NCI-H2081 treated with DMSO at 0.1 percent for 48 hours (cell line): ENCODE data around the gene SORL1.
"Not testable (repeated sequence)": the region's sequence is repeated elsewhere in the genome, so short reads cannot be mapped to it uniquely, and the experiment has no call there.

Experiments used
- DNase-seq: peaks from one replicate; lab custom pipeline; 2025; lab: John Stamatoyannopoulos, UW

SORL1 gene

GRCh38 chr11:121478226-121478894 lies 26.2 kb downstream of the SORL1 start:
- no peak for DNase-seq

GRCh38 chr11:121478895-121479697 lies 27.0 kb downstream of the SORL1 start:
- no peak for DNase-seq

- no peak for DNase-seq
Measured at GRCh38 chr11:121479698-121480238, 27.7 kb downstream of the SORL1 start.

GRCh38 chr11:121481484-121482230 lies 29.5 kb downstream of the SORL1 start:
- not testable (repeated sequence) for DNase-seq

- DNase-seq, result no peak
Measured at GRCh38 chr11:121482231-121483129, 30.4 kb downstream of the SORL1 start.

GRCh38 chr11:121483805-121484480 lies 31.8 kb downstream of the SORL1 start:
- no peak for DNase-seq

- no peak for DNase-seq
Measured at GRCh38 chr11:121485216-121485615, 33.1 kb downstream of the SORL1 start.

- DNase-seq, result no peak
Measured at GRCh38 chr11:121486054-121486453, 33.9 kb downstream of the SORL1 start.

- DNase-seq, result no peak
Measured at GRCh38 chr11:121487191-121487590, 35.1 kb downstream of the SORL1 start.

GRCh38 chr11:121488170-121488569 lies 36.1 kb downstream of the SORL1 start:
- no peak for DNase-seq

GRCh38 chr11:121488641-121489040 lies 36.5 kb downstream of the SORL1 start:
- DNase-seq, result no peak

- DNase-seq, result no peak
Measured at GRCh38 chr11:121489823-121490222, 37.7 kb downstream of the SORL1 start.

GRCh38 chr11:121494355-121495099 lies 42.4 kb downstream of the SORL1 start:
- no peak for DNase-seq

GRCh38 chr11:121497176-121497998 lies 45.3 kb downstream of the SORL1 start:
- no peak for DNase-seq

GRCh38 chr11:121499405-121499804 lies 47.3 kb downstream of the SORL1 start:
- DNase-seq, result no peak

GRCh38 chr11:121500275-121500674 lies 48.2 kb downstream of the SORL1 start:
- DNase-seq, result no peak

- no peak for DNase-seq
Measured at GRCh38 chr11:121500717-121501116, 48.6 kb downstream of the SORL1 start.

GRCh38 chr11:121503051-121503450 lies 50.9 kb downstream of the SORL1 start:
- no peak for DNase-seq

- not testable (repeated sequence) for DNase-seq
Measured at GRCh38 chr11:121506237-121506636, 54.1 kb downstream of the SORL1 start.
